Type B pancreatic cell (in vitro differentiated cells): ENCODE results near the gene HNRNPDL. TPM values are rescaled to one million over a fixed set of nuclear protein-coding genes. Genes with fewer than 3 reads are reported as not detected.

Experiments
- DNase-seq: peaks from one replicate; pipeline ENCODE4 v3.0.0; 2021; ENCODE audit warnings: mixed read lengths; ENCODE audit not compliant: unreplicated experiment; ENCODE audit errors: extremely low spot score
- H3K27ac Mint-ChIP-seq: 2 replicates; pipeline ENCODE4 v1.8.0; 2021; ENCODE audit warnings: mild to moderate bottlenecking, mixed read lengths
- H3K27me3 Mint-ChIP-seq: 2 replicates; pipeline ENCODE4 v1.8.0; 2021; ENCODE audit warnings: mixed read lengths
- H3K36me3 Mint-ChIP-seq: 2 replicates; pipeline ENCODE4 v1.8.0; 2021; ENCODE audit warnings: mixed read lengths
- H3K4me1 Mint-ChIP-seq: one replicate; pipeline ENCODE4 v1.8.0; 2021; ENCODE audit warnings: mixed read lengths; ENCODE audit not compliant: unreplicated experiment
- H3K4me3 Mint-ChIP-seq: 2 replicates; pipeline ENCODE4 v1.8.0; 2021; ENCODE audit warnings: mild to moderate bottlenecking, mixed read lengths
- H3K9me3 Mint-ChIP-seq: 2 replicates; pipeline ENCODE4 v1.8.0; 2021; ENCODE audit warnings: mixed read lengths
- CTCF ChIP-seq: fragments of 200-600 bp; sonication (generic); conservative IDR thresholded peaks from 2 replicates; pipeline ENCODE4 v1.5.0; 2021; ENCODE audit warnings: antibody characterized with exemption, mild to moderate bottlenecking
- total RNA-seq: library from RNA; stranded (reverse); gene quantifications from 2 replicates; pipeline ENCODE4 v1.2.1, GENCODE V29; 2021; ENCODE audit warnings: low replicate concordance

HNRNPDL gene
- total RNA-seq, 1 donor from 2014 or later = 448 TPM

GRCh38 chr4:82439088-82439487, 8.8 kb upstream of the HNRNPDL start:
- Mint-ChIP-seq H3K27me3 (no peaks in the 10 kb centered on the region), H3K4me3 (no peak overlapping the region), H3K9me3 (peaks cover 6% of the 10 kb centered on the region), H3K4me1 (peaks cover 24% of the 10 kb centered on the region), H3K27ac (no peak overlapping the region), H3K36me3 (peaks cover 35% of the 10 kb centered on the region)
- TF ChIP-seq CTCF = no peak
- DNase-seq = no peak

GRCh38 chr4:82437285-82438005, 7.2 kb upstream of the HNRNPDL start:
- Mint-ChIP-seq H3K4me1 (peaks cover 34% of the 10 kb centered on the region), H3K9me3 (peaks cover 6% of the 10 kb centered on the region), H3K4me3 (peak overlapping the region; percentile 63), H3K27me3 (no peaks in the 10 kb centered on the region), H3K27ac (peak overlapping the region; percentile 83), H3K36me3 (peaks cover 40% of the 10 kb centered on the region)
- no peak for TF ChIP-seq CTCF
- no peak for DNase-seq

- H3K9me3 Mint-ChIP-seq = peaks cover 6% of the 10 kb centered on the region
- H3K27ac Mint-ChIP-seq = peak overlapping the region; percentile 83
- no peak overlapping the region for H3K4me3 Mint-ChIP-seq
- no peak for DNase-seq
- peaks cover 40% of the 10 kb centered on the region for H3K4me1 Mint-ChIP-seq
- H3K27me3 Mint-ChIP-seq = no peaks in the 10 kb centered on the region
- TF ChIP-seq CTCF = no peak
- H3K36me3 Mint-ChIP-seq = peaks cover 37% of the 10 kb centered on the region
Measured at GRCh38 chr4:82436780-82437179, 6.5 kb upstream of the HNRNPDL start.

GRCh38 chr4:82436130-82436529, 5.9 kb upstream of the HNRNPDL start:
- TF ChIP-seq CTCF = no peak
- peaks cover 36% of the 10 kb centered on the region for H3K36me3 Mint-ChIP-seq
- no peak overlapping the region for H3K27ac Mint-ChIP-seq
- no peaks in the 10 kb centered on the region for H3K27me3 Mint-ChIP-seq
- H3K4me3 Mint-ChIP-seq = no peak overlapping the region
- peaks cover 40% of the 10 kb centered on the region for H3K4me1 Mint-ChIP-seq
- no peak for DNase-seq
- peaks cover 6% of the 10 kb centered on the region for H3K9me3 Mint-ChIP-seq

GRCh38 chr4:82434949-82435348, 4.7 kb upstream of the HNRNPDL start:
- H3K4me3 Mint-ChIP-seq = no peak overlapping the region
- peaks cover 31% of the 10 kb centered on the region for H3K36me3 Mint-ChIP-seq
- H3K4me1 Mint-ChIP-seq = peaks cover 40% of the 10 kb centered on the region
- TF ChIP-seq CTCF = no peak
- H3K27me3 Mint-ChIP-seq = no peaks in the 10 kb centered on the region
- H3K27ac Mint-ChIP-seq = no peak overlapping the region
- H3K9me3 Mint-ChIP-seq = peaks cover 6% of the 10 kb centered on the region
- DNase-seq = no peak
